ENCODE measurements around the gene URB1. TPM values are rescaled to one million over a fixed set of nuclear protein-coding genes. Genes with fewer than 3 reads are reported as not detected.

Gene URB1
- total RNA-seq, 4 donors from 2014 or later: 18.3 to 26.9 (median 20.7) TPM

DNA sequence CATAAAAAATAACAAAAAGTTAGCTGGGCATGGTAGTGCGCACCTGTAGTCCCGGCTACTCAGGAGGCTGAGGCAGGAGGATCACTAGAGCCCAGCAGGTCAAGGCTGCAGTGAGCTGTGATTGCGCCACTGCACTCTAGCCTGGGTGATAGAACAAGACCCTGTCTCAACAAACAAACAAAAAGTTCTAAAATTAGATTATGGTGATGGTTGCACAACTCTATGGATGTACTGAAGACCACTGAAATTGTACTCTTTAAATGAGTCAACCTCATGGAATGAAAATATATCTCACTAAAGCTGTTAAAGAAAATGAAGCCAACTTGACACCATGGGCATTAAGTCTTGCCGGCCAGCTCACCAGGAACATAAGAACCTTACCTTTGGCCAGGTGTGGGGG lies 85.1 kb downstream of the URB1 start:
- WGBS, 2 donors (ENCODE audit: low coverage in 1 of 2): 96 to 100% methylated on average over 1 to 4 of the region's 4 CpGs
- Histone ChIP-seq H3K4me1 (no peaks in the 10 kb centered on the region), H3K27ac (no peak overlapping the region), H3K27me3 (no peaks in the 10 kb centered on the region), H3K36me3 (peaks cover 0 to 39% of the 10 kb centered on the region in 2 donors), H3K4me3 (no peak overlapping the region), H3K9me3 (no peaks in the 10 kb centered on the region)
- ATAC-seq: no peak
- TF ChIP-seq POLR2AphosphoS5 (IDR thresholded peaks at IDR 0.05) (no peak), CTCF (IDR thresholded peaks at IDR 0.05) (no peak), POLR2A (IDR thresholded peaks at IDR 0.05) (no peak), EP300 (IDR thresholded peaks at IDR 0.05) (no peak)

GRCh38 chr21:32306021-32306780 lies 86.6 kb downstream of the URB1 start:
- WGBS, 2 donors (ENCODE audit: low coverage in 1 of 2): 39 to 53% methylated on average over 9 to 10 of the region's 22 CpGs
- Histone ChIP-seq H3K27me3 (no peaks in the 10 kb centered on the region), H3K9me3 (no peaks in the 10 kb centered on the region), H3K4me3 (no peak overlapping the region), H3K36me3 (peaks cover 0 to 24% of the 10 kb centered on the region in 2 donors), H3K27ac (peak overlapping the region in 1 of 4 donors; percentile 29), H3K4me1 (no peaks in the 10 kb centered on the region)
- ATAC-seq: no peak
- TF ChIP-seq CTCF (IDR thresholded peaks at IDR 0.05) (peak in 2 of 4 experiments; percentile 16 to 43), POLR2A (IDR thresholded peaks at IDR 0.05) (no peak)

- Histone ChIP-seq H3K27ac (no peak overlapping the region), H3K4me1 (no peaks in the 10 kb centered on the region), H3K9me3 (no peaks in the 10 kb centered on the region), H3K27me3 (no peaks in the 10 kb centered on the region), H3K36me3 (peaks cover 0 to 12% of the 10 kb centered on the region in 2 donors), H3K4me3 (no peak overlapping the region)
- TF ChIP-seq POLR2A (IDR thresholded peaks at IDR 0.05) (no peak), POLR2AphosphoS5 (IDR thresholded peaks at IDR 0.05) (no peak), CTCF (IDR thresholded peaks at IDR 0.05) (no peak), EP300 (IDR thresholded peaks at IDR 0.05) (no peak)
- WGBS, 2 donors (ENCODE audit: low coverage in 1 of 2): 75 to 93% methylated on average over 2 to 3 of the region's 7 CpGs
- no peak for ATAC-seq
These were observed 87.8 kb downstream of the URB1 start for GRCh38 chr21:32304998-32305397.

DNA sequence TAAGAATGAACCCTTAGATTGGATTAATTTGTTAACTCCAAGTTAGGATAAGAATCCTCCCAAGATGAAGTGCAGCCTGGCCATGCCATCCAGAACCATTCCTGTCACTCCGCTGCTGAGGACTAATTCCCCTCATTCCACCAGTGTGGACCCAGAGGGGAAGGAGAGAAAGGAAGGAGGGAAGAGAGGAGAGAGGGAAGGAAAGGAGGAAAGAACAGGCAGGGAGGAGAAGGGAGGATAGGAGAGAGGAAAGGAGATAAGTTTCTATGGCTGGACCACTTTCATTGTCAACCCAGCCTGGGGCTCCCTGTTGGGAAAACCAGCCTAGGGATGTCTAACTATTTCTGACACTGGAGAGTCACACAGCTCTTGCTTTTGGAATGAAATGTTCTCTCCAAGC lies 89.4 kb downstream of the URB1 start:
- H3K4me3 ChIP-seq: no peak overlapping the region
- peaks cover 0 to 3% of the 10 kb centered on the region in 2 donors for H3K36me3 ChIP-seq
- no peak for ATAC-seq
- no peaks in the 10 kb centered on the region for H3K9me3 ChIP-seq
- no peak for TF ChIP-seq POLR2AphosphoS5 (IDR thresholded peaks at IDR 0.05)
- TF ChIP-seq EP300 (IDR thresholded peaks at IDR 0.05): no peak
- TF ChIP-seq POLR2A (IDR thresholded peaks at IDR 0.05): no peak
- TF ChIP-seq CTCF (IDR thresholded peaks at IDR 0.05): no peak
- no peak overlapping the region for H3K27ac ChIP-seq
- WGBS, 2 donors (ENCODE audit: low coverage in 1 of 2): 100% methylated on average over 1 of the region's 1 CpG; no CpG with 5 or more reads in 1 of the 2 donors
- no peaks in the 10 kb centered on the region for H3K4me1 ChIP-seq
- no peaks in the 10 kb centered on the region for H3K27me3 ChIP-seq

GRCh38 chr21:32302560-32302959 lies 90.3 kb downstream of the URB1 start:
- Histone ChIP-seq H3K27me3 (no peaks in the 10 kb centered on the region), H3K4me1 (no peaks in the 10 kb centered on the region), H3K4me3 (no peak overlapping the region), H3K27ac (no peak overlapping the region), H3K9me3 (no peaks in the 10 kb centered on the region), H3K36me3 (no peaks in the 10 kb centered on the region)
- 83 to 97% methylated on average over 6 of the region's 6 CpGs for WGBS, 2 donors (ENCODE audit: low coverage in 1 of 2)
- ATAC-seq: no peak
- TF ChIP-seq EP300 (IDR thresholded peaks at IDR 0.05) (no peak), CTCF (IDR thresholded peaks at IDR 0.05) (no peak), POLR2A (IDR thresholded peaks at IDR 0.05) (no peak)
